ENCODE measurements around the gene ITPKC. TPM values are rescaled to one million over a fixed set of nuclear protein-coding genes. Genes with fewer than 3 reads are reported as not detected.
"Not testable (repeated sequence)": the region's sequence is repeated elsewhere in the genome, so short reads cannot be mapped to it uniquely, and the experiment has no call there.

Gene ITPKC
- total RNA-seq, 1 experiment from 2014 or later: 14.3 TPM

GRCh38 chr19:40755248-40755624 lies 38.3 kb downstream of the ITPKC start:
- DNase-seq (ENCODE audit: low spot score): no peak
- in situ Hi-C loops (cut with HindIII; ENCODE audit: low sequenced_read_pairs): no loop called here

- DNase-seq (ENCODE audit: low spot score): no peak
- in situ Hi-C loops (cut with HindIII; ENCODE audit: low sequenced_read_pairs): no loop called here
Observed at GRCh38 chr19:40755791-40756190, 38.9 kb downstream of the ITPKC start.

GRCh38 chr19:40756502-40757110 lies 39.7 kb downstream of the ITPKC start:
- no peak for DNase-seq (ENCODE audit: low spot score)
- in situ Hi-C loops (cut with HindIII; ENCODE audit: low sequenced_read_pairs): no loop called here

GRCh38 chr19:40758491-40758890 lies 41.6 kb downstream of the ITPKC start:
- in situ Hi-C loops (cut with HindIII; ENCODE audit: low sequenced_read_pairs): no loop called here
- DNase-seq (ENCODE audit: low spot score): no peak

GRCh38 chr19:40759352-40759751 lies 42.4 kb downstream of the ITPKC start:
- in situ Hi-C loops (cut with HindIII; ENCODE audit: low sequenced_read_pairs): no loop called here
- DNase-seq (ENCODE audit: low spot score): no peak

- in situ Hi-C loops (cut with HindIII; ENCODE audit: low sequenced_read_pairs): no loop called here
- no peak for DNase-seq (ENCODE audit: low spot score)
Observed at GRCh38 chr19:40762754-40763470, 46.0 kb downstream of the ITPKC start.

GRCh38 chr19:40763526-40763925 lies 46.6 kb downstream of the ITPKC start:
- DNase-seq (ENCODE audit: low spot score): no peak
- in situ Hi-C loops (cut with HindIII; ENCODE audit: low sequenced_read_pairs): no loop called here

GRCh38 chr19:40763963-40764362 lies 47.1 kb downstream of the ITPKC start:
- no peak for DNase-seq (ENCODE audit: low spot score)
- in situ Hi-C loops (cut with HindIII; ENCODE audit: low sequenced_read_pairs): no loop called here

- DNase-seq (ENCODE audit: low spot score); in situ Hi-C loops (cut with HindIII; ENCODE audit: low sequenced_read_pairs): not testable (repeated sequence)
Observed at GRCh38 chr19:40766385-40766784, 49.5 kb downstream of the ITPKC start.

- in situ Hi-C loops (cut with HindIII; ENCODE audit: low sequenced_read_pairs): no loop called here
- DNase-seq (ENCODE audit: low spot score): no peak
Observed at GRCh38 chr19:40768869-40769268, 52.0 kb downstream of the ITPKC start.

- in situ Hi-C loops (cut with HindIII; ENCODE audit: low sequenced_read_pairs): not testable (repeated sequence)
- DNase-seq (ENCODE audit: low spot score): peak; percentile 3
Observed at GRCh38 chr19:40771101-40771862, 54.4 kb downstream of the ITPKC start.

- no peak for DNase-seq (ENCODE audit: low spot score)
- in situ Hi-C loops (cut with HindIII; ENCODE audit: low sequenced_read_pairs): no loop called here
Observed at GRCh38 chr19:40774916-40775631, 58.2 kb downstream of the ITPKC start, which contains the start of gene MIA. MIA (plus strand) TSS chr19:40775521; CDS start chr19:40775543, 22 bp downstream.

- DNase-seq (ENCODE audit: low spot score): no peak
Observed at GRCh38 chr19:40775632-40776022, 58.7 kb downstream of the ITPKC start.

GRCh38 chr19:40776364-40776763 lies 59.5 kb downstream of the ITPKC start:
- in situ Hi-C loops (cut with HindIII; ENCODE audit: low sequenced_read_pairs): no loop called here
- no peak for DNase-seq (ENCODE audit: low spot score)

More at GRCh38 chr19:40775632-40776022, 58.7 kb downstream of the ITPKC start:
- in situ Hi-C loops (cut with HindIII; ENCODE audit: low sequenced_read_pairs): no loop called here

GRCh38 chr19:40776932-40777644 lies 60.2 kb downstream of the ITPKC start:
- peak; percentile 98 for DNase-seq (ENCODE audit: low spot score)
- in situ Hi-C loops (cut with HindIII; ENCODE audit: low sequenced_read_pairs): no loop called here

- in situ Hi-C loops (cut with HindIII; ENCODE audit: low sequenced_read_pairs): no loop called here
Observed at GRCh38 chr19:40777645-40777936, 60.7 kb downstream of the ITPKC start.

GRCh38 chr19:40777937-40778705 lies 61.2 kb downstream of the ITPKC start, which contains the start of gene RAB4B:
RAB4B (plus strand) TSS chr19:40778247; CDS start chr19:40778376, 129 bp downstream.
- DNase-seq (ENCODE audit: low spot score): peak; percentile 100

More at GRCh38 chr19:40777645-40777936, 60.7 kb downstream of the ITPKC start:
- DNase-seq (ENCODE audit: low spot score): no peak

GRCh38 chr19:40778706-40779284 lies 61.9 kb downstream of the ITPKC start:
- in situ Hi-C loops (cut with HindIII; ENCODE audit: low sequenced_read_pairs): no loop called here
- no peak for DNase-seq (ENCODE audit: low spot score)

More at GRCh38 chr19:40777937-40778705, 61.2 kb downstream of the ITPKC start, which contains the start of gene RAB4B:
- in situ Hi-C loops (cut with HindIII; ENCODE audit: low sequenced_read_pairs): no loop called here
